OCI-LY7 (cell line): ENCODE results near the gene VPS13C. TPM values are rescaled to one million over a fixed set of nuclear protein-coding genes. Genes with fewer than 3 reads are reported as not detected.

ENCODE experiments used
- BruUV-seq: library from RNA; stranded (reverse); fragments of 400-500 nt; replicated peaks from 2 replicates; lab custom pipeline; 2021; lab: Mats Ljungman, UMichigan
- CTCF ChIA-PET: fragments of 300-600 bp; sonication (Branson Sonifier 250); formaldehyde crosslinking; loops from one replicate; lab custom pipeline; 2022; ENCODE audit warnings: antibody characterized with exemption; ENCODE audit not compliant: unreplicated experiment; lab: Charles Lee
- POLR2A ChIA-PET: fragments of 300-600 bp; sonication (Branson Sonifier 250); formaldehyde crosslinking; loops from one replicate; lab custom pipeline; 2022; ENCODE audit warnings: antibody characterized with exemption; lab: Charles Lee
- DNase-seq: peaks from one replicate; pipeline ENCODE4 v3.0.0-alpha.2; 2015; ENCODE audit warnings: low spot score
- H2AFZ ChIP-seq: fragments of 200-600 bp; sonication (generic), shearing (Covaris generic); 2 replicates; pipeline ENCODE4 v1.6.1; 2014; ENCODE audit warnings: mild to moderate bottlenecking, antibody characterized with exemption, low read length, moderate library complexity
- H3K27ac ChIP-seq: fragments of 200-600 bp; sonication (generic); 2 replicates; pipeline ENCODE4 v1.5.1; 2014; ENCODE audit warnings: mixed run types, low read depth, mild to moderate bottlenecking, moderate library complexity, low read length, inconsistent platforms; ENCODE audit not compliant: poor library complexity, severe bottlenecking
- H3K36me3 ChIP-seq: fragments of 200-600 bp; sonication (generic); 2 replicates; pipeline ENCODE4 v1.6.1; 2014; ENCODE audit warnings: mild to moderate bottlenecking, antibody characterized with exemption, low read length, moderate library complexity, mixed read lengths; ENCODE audit not compliant: insufficient read depth
- H3K4me1 ChIP-seq: fragments of 200-600 bp; sonication (generic); 2 replicates; pipeline ENCODE4 v1.5.1; 2014; ENCODE audit warnings: mild to moderate bottlenecking, low read length; ENCODE audit not compliant: insufficient read depth, poor library complexity, severe bottlenecking
- H3K4me2 ChIP-seq: fragments of 200-600 bp; sonication (generic); 2 replicates; pipeline ENCODE4 v1.6.1; 2014; ENCODE audit warnings: mild to moderate bottlenecking, low read length
- H3K4me3 ChIP-seq: fragments of 200-600 bp; sonication (generic); 2 replicates; pipeline ENCODE4 v1.5.1; 2014; ENCODE audit warnings: mild to moderate bottlenecking, low read depth, low read length; ENCODE audit not compliant: poor library complexity, severe bottlenecking
- H3K79me2 ChIP-seq: fragments of 200-600 bp; sonication (generic); 2 replicates; pipeline ENCODE4 v1.6.1; 2016; ENCODE audit warnings: low read depth, mild to moderate bottlenecking, low read length, moderate library complexity, mixed read lengths; ENCODE audit not compliant: insufficient read depth
- H3K9me2 ChIP-seq: fragments of 200-600 bp; sonication (generic); 2 replicates; pipeline ENCODE4 v1.6.1; 2016; ENCODE audit warnings: mild to moderate bottlenecking, low read length, mixed read lengths; ENCODE audit not compliant: insufficient read depth
- H3K9me3 ChIP-seq: fragments of 200-600 bp; sonication (generic); 2 replicates; pipeline ENCODE4 v1.6.1; 2014; ENCODE audit warnings: mild to moderate bottlenecking, mixed run types, low read length, mixed read lengths
- H4K20me1 ChIP-seq: fragments of 200-600 bp; sonication (generic); 2 replicates; pipeline ENCODE4 v1.6.1; 2014; ENCODE audit warnings: mild to moderate bottlenecking, antibody characterized with exemption, low read length, moderate library complexity, mixed read lengths; ENCODE audit not compliant: insufficient read depth
- CTCF ChIP-seq: fragments of 200-600 bp; sonication (generic); conservative IDR thresholded peaks from 2 replicates; pipeline ENCODE4 v1.5.1; 2014; ENCODE audit warnings: mild to moderate bottlenecking, antibody characterized with exemption, low read length, moderate library complexity, mixed read lengths
- EZH2phosphoT487 ChIP-seq: fragments of 200-600 bp; sonication (generic); IDR thresholded peaks from 2 replicates; pipeline ENCODE4 v1.6.1; 2018; ENCODE audit warnings: low read depth, borderline replicate concordance, mild to moderate bottlenecking, mixed run types, antibody characterized with exemption, low read length, moderate library complexity, mixed read lengths
- intact Hi-C: fragments of 100-400 bp; cut with micrococcal nuclease; formaldehyde crosslinking; loops from one replicate; pipeline ENCODE4 v1.10.0; 2022; ENCODE audit not compliant: unreplicated experiment
- total RNA-seq, 2 experiments: library from RNA; depleted of rRNA in 1 of 2; stranded (reverse); fragments of >200 nt in 1 of 2; shearing (Covaris generic) in 1 of 2; gene quantifications; 2 replicates each; pipeline ENCODE4 v1.2.3, GENCODE V29; 2014 to 2022

Gene VPS13C
- total RNA-seq, 2 experiments from 2014 or later: 44.4 to 60.6 TPM

- Histone ChIP-seq H3K4me3 (no peak overlapping the region), H4K20me1 (no peaks in the 10 kb centered on the region), H3K79me2 (no peaks in the 10 kb centered on the region), H3K9me3 (no peaks in the 10 kb centered on the region), H3K4me1 (no peaks in the 10 kb centered on the region), H3K4me2 (no peak overlapping the region), H3K27ac (no peak overlapping the region), H3K9me2 (no peaks in the 10 kb centered on the region), H2AFZ (no peak overlapping the region), H3K36me3 (peaks cover 70% of the 10 kb centered on the region)
- no TSS peak for BruUV-seq
- ChIA-PET POLR2A (interaction anchor here (0.6 to 2.1 kb wide), 3 partner anchors 11 to 64 kb away, joined by 3 to 8 read pairs (median 3); no protein-coding TSS in a partner anchor), CTCF (interaction anchor here (1.0 kb wide), 1 partner anchor 201 kb away, joined by 3 read pairs; no protein-coding TSS in a partner anchor)
- TF ChIP-seq CTCF (no peak), EZH2phosphoT487 (no peak)
- intact Hi-C loops: no loop called here
- DNase-seq: no peak
Observed at GRCh38 chr15:61917457-61917856, 142.8 kb downstream of the VPS13C start.

GRCh38 chr15:61916104-61916503 is 144.1 kb downstream of the VPS13C start:
- BruUV-seq: no TSS peak

More at GRCh38 chr15:61916104-61916503, 144.1 kb downstream of the VPS13C start:
- no peak overlapping the region for H3K27ac ChIP-seq
- H2AFZ ChIP-seq: no peak overlapping the region
- no peaks in the 10 kb centered on the region for H3K9me3 ChIP-seq
- H3K4me1 ChIP-seq: no peaks in the 10 kb centered on the region
- DNase-seq: no peak
- no peaks in the 10 kb centered on the region for H3K9me2 ChIP-seq
- H3K4me2 ChIP-seq: no peak overlapping the region
- CTCF ChIA-PET: no interaction called here
- no peaks in the 10 kb centered on the region for H4K20me1 ChIP-seq
- POLR2A ChIA-PET: no interaction called here
- peaks cover 66% of the 10 kb centered on the region for H3K36me3 ChIP-seq
- no peak for TF ChIP-seq EZH2phosphoT487
- TF ChIP-seq CTCF: no peak
- no peaks in the 10 kb centered on the region for H3K79me2 ChIP-seq
- intact Hi-C loops: no loop called here
- H3K4me3 ChIP-seq: no peak overlapping the region
